CD4-positive, alpha-beta T cell treated with Interleukin-1 beta for 1 hour (primary cell): Measurements from ENCODE around the gene CCNJL.
A peak's percentile ranks its signal among the peaks of the same experiment; 100 is the strongest.
"Not testable (repeated sequence)": the region's sequence is repeated elsewhere in the genome, so short reads cannot be mapped to it uniquely, and the experiment has no call there.

ENCODE experiments used
- DNase-seq, 2 donors: peaks; one replicate each; pipeline ENCODE4 v3.0.0-alpha.2; 2020 to 2022

The CCNJL gene, protein sequence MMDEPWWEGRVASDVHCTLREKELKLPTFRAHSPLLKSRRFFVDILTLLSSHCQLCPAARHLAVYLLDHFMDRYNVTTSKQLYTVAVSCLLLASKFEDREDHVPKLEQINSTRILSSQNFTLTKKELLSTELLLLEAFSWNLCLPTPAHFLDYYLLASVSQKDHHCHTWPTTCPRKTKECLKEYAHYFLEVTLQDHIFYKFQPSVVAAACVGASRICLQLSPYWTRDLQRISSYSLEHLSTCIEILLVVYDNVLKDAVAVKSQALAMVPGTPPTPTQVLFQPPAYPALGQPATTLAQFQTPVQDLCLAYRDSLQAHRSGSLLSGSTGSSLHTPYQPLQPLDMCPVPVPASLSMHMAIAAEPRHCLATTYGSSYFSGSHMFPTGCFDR

DNA sequence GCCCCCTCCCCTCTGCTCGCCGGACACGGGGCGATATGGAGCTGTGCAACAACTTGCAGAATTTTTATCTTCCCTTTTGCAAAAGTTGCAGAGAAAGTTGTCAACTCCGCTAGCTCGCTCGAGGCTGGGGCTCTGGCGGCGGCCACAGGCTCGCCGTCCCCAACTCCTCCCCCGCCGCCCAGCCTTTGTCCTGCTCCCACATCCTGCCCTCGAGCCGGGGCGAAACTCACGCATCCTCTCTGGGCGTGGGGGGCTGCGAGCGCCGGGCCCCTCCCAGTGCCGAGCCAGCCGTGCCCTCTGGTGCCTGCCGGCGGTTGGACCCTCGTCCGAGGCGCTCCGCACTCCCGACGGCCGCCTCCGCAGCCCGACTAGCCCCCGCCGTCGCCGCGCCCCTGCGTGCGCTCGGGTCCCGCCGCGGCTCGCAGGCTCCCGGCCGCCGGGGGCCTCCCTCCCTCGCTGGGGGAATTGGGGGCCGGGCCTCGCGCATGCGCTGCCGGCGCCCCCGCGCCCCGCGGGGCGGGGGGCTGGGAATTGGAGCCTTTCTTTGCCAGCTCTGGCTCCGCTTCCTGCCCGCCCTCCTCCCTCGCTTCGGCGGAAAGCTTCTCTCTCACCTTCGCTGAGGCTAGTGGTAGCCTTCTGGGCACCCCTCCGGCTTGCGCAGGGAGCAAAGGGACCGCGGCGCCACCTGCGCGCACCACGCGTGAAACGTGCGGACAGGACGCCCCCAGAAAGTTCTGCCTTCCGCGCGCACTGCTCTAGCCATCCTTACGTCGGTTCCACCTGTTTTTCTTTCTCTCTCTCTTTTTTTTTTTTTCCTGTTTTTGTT, at the start of gene CCNJL:
Gene CCNJL (minus strand): TSS at position 431 of the 826 bp plus-strand sequence. CDS start 641 bp downstream, outside the sequence.
- DNase-seq, result no peak

GRCh38 chr5:160361624-160362228, 49.4 kb upstream of the CCNJL start:
- DNase-seq, result no peak

DNA sequence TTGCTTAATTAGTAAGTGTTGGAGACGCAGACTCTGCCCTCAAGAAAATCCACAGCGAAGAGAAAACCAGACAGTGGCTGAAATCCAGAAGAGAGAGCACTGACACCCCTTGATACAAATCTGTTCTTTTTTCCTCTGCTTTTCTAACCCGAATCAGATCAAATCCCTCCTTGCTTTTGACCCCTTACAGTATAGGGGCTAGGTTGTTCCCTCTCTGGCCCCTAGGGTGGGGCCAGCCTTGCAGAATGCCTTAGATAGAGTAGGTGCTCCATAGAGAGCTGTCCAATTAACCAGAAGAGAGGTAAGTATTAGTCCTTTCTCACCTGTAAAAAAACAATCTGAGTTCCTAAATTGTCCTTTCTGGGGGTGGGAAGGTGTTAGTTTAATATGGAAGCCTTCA, 47.9 kb upstream of the CCNJL start:
- no peak for DNase-seq

DNA sequence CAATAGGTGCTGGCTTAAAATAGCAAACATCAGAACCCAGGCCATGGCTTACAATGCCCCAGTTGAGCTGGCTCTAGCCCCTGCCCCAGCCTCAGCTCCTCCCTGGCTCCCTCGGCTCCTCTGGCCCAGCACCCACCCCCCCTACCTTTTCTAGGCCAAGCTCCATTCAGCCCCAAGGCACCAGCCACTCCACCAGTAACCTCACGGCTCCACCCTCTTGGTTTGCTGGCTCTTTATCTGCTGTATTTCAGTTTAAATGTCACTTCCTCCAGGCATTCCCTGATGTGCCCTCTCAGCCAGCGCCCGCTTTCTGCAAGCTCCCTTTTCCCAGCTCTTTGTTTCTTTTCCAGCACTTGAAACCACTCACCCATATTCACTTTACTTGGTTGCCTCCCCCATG, 47.5 kb upstream of the CCNJL start:
- DNase-seq, result no peak

GRCh38 chr5:160359242-160359641, 46.9 kb upstream of the CCNJL start:
- DNase-seq, result no peak

DNA sequence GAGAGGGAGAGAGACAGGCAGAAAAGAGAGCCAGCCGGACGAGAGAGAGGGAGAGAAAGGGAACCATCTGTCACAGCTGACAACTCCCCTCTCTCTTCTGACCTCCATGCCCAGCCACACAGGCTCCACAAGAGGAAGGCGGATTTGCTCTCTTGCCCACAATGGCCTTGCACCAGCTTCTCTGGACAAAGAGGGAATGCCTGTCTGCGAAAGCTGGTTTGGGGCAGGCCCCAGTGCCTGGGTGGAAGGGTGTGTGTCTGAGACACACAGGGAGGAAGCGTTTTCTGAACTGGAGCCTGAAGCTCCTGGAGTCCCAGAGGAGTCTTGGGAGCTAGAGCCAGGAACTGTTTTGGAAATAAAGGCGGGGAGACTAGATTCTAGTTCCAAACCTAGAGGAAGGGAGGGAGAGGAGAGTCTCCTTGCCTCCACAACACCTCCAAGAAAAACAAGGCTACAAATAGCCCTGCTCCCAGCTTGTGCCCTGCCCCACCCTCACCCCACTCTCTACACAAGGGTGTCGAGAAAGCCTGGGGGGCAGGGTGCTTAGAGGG, 45.6 kb upstream of the CCNJL start:
- no peak for DNase-seq

- DNase-seq, result no peak
Measured at GRCh38 chr5:160357394-160357793, 45.0 kb upstream of the CCNJL start.

DNA sequence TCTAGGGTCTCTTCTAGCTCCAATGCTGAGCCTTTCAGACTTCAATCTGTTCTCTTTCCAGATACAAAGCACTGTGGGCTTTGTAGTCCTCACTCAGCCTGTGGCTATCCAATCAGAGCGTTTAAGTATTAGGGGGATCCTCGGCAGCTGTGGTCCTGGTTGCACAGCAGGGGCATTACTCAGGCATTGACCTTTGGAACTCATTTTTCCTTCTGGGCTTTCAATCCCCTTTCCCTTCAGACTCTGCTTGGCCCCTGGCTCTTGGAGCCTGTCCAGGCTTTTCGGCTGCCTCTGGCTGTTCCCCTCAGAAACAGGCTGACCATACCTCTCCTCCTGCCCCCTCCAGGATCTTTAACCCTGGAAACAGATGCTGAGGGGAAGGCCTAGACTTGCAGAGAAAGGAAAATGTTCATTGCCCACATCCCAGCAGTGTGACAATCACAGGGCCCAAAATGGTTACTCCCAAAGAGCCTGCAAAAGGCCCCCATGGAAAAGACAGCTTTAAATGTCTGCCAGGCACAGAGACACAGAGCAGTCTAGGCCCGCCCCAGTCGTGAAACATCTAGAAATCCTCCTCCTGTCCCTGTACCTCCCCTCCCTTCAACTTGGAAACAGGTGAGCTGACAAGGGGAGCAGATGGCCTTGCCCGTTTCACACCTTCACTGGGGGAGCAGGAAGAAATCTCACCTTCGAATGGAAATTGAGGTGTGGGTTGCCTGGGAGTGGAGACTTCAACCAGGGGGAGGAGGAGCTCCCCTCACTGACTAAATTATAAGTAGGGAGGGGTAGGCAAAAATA, 44.4 kb upstream of the CCNJL start:
- DNase-seq, result no peak

GRCh38 chr5:160354666-160355065, 42.3 kb upstream of the CCNJL start:
- DNase-seq, result no peak

- no peak for DNase-seq
Measured at GRCh38 chr5:160353379-160353778, 41.0 kb upstream of the CCNJL start.

DNA sequence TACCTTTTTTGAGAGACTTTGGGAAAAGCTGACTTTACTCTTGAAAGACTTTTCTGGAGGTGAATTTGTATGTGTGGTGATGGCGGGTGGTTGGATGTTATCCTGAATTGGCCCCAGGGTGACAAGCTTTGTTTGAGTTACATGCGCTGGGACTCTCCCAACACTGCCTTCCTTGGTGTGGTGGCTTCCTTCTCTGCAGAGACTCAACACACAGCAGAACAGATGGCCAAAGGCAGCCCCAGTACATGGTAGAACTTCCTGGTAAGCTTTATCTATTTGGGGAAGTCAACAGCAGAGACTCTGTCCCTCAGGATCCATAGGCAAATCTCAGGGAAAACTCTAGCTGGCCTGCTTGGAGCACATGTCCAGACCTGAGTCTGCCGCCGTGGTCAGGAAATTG, 39.9 kb upstream of the CCNJL start:
- no peak for DNase-seq

DNA sequence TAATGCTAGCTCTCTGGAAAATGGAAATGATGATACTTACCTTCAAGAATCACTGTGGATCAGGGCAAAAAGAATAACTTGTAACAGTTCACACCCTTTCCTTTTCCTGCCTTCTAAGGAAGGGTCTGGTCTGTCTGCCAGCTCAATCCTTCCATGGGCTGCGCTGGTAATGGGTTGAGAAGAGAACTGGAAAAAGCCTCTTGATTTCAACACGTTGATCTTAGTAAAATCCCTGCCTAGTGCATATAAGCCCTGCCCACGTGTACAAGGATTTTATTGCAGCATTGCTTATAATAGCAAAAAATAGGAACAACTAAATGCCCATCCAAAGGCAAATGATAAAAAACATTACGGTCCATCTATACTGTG, 37.6 kb upstream of the CCNJL start:
- no peak for DNase-seq

GRCh38 chr5:160349249-160349934, 37.0 kb upstream of the CCNJL start:
- DNase-seq, result no peak

GRCh38 chr5:160348080-160348479, 35.7 kb upstream of the CCNJL start:
- no peak for DNase-seq

GRCh38 chr5:160347448-160347847, 35.1 kb upstream of the CCNJL start:
- no peak for DNase-seq

GRCh38 chr5:160342413-160342941, 30.1 kb upstream of the CCNJL start:
- no peak for DNase-seq

GRCh38 chr5:160341309-160341870, 29.0 kb upstream of the CCNJL start:
- DNase-seq, result no peak

GRCh38 chr5:160340513-160340912, 28.1 kb upstream of the CCNJL start:
- DNase-seq, result not testable (repeated sequence)

GRCh38 chr5:160339406-160340130, 27.2 kb upstream of the CCNJL start:
- no peak for DNase-seq

DNA sequence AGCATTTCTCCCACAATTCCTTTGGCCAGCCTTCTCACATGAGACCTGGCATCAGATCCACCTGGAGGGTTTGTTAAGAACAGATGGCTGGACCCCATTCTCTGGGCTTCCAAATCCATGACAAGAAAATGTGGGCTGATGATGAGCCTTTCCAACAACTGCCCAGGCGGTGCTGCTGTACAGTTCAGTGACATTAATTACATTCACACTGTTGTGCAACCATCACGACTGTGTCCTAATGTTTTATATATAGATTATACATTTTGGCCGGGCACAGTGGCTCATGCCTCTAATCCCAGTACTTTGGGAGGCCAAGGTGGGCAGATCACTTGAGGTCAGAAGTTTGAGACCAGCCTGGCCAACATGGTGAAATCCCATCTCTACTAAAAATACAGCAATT, 22.4 kb upstream of the CCNJL start:
- DNase-seq, result not testable (repeated sequence)

- DNase-seq, result peak in 1 of 2 donors; percentile 31
Measured at GRCh38 chr5:160333721-160334120, 21.4 kb upstream of the CCNJL start.
